ENCODE measurements around the gene CLEC1A.
"Not testable (repeated sequence)": the region's sequence is repeated elsewhere in the genome, so short reads cannot be mapped to it uniquely, and the experiment has no call there.

CLEC1A gene

DNA sequence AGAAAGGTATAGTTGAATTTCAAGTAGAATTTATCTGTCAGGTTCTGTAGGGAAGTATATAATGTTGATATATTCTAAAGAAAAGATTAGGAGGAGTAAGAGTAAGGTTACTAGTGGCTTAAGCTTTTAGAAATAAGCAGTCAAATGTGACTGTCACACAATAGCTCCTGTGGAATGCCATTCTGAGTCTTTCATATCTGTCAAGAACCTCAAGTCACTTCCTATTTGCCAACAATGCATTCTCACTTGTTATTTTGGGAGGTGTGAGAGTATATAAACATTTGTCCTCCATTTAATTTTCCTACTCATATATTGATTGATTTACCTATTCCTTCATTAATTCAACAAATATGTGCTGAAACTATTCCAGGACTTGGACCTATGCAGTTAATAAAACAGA is 56.6 kb downstream of the CLEC1A start:
- no peak for DNase-seq (ENCODE audit: low spot score)

- no peak for DNase-seq (ENCODE audit: low spot score)
Measured at GRCh38 chr12:10033783-10034545, 64.8 kb downstream of the CLEC1A start.

- no peak for DNase-seq (ENCODE audit: low spot score)
Measured at GRCh38 chr12:10031771-10032175, 67.0 kb downstream of the CLEC1A start.

DNA sequence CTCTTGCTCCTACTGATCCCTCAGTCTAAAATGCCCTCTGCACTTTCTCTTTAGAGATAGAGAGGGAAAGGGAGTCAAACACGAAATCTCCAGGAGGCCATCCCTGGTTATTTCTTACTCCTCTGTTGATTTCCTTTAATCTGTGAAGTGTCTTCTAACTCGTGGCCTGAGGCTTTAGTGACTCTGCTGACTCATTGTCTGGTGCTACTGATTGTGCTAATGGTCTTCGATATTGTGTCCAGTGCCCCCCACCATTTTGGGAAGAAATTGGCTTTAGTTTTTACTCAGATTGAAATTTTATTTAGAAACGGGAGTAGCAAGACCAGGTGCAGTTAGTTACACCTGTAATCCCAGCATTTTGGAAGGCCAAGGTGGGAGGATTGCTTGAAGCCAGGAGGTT is 67.5 kb downstream of the CLEC1A start:
- DNase-seq (ENCODE audit: low spot score): no peak

GRCh38 chr12:10030446-10030845 is 68.3 kb downstream of the CLEC1A start, which contains the start of gene CLEC9A:
TSS of gene CLEC9A (plus strand) at chr12:10030682. CDS start at chr12:10052688, 22,006 bp downstream.
- DNase-seq (ENCODE audit: low spot score): no peak

DNA sequence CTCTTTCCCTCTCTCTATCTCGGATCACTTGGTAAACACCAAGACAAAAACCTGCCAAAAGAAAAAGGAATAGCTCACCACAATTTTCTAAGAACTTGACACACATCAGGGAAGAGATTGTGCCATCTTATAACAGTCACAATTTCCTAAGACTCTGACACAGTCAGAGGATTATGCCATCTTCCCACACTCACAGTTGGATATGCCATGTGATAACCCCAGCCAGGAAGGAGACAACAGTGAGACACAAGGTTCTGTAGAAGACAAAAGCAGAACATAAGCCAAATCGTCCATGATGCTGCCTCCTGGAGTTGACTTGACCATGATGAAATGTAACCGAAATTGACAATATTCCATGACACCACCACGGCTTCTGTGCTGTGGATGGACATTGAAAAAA is 71.1 kb downstream of the CLEC1A start:
- no peak for DNase-seq (ENCODE audit: low spot score)

- DNase-seq (ENCODE audit: low spot score): no peak
Measured at GRCh38 chr12:10027311-10027710, 71.5 kb downstream of the CLEC1A start.

- not testable (repeated sequence) for DNase-seq (ENCODE audit: low spot score)
Measured at GRCh38 chr12:10026666-10027065, 72.1 kb downstream of the CLEC1A start.

DNA sequence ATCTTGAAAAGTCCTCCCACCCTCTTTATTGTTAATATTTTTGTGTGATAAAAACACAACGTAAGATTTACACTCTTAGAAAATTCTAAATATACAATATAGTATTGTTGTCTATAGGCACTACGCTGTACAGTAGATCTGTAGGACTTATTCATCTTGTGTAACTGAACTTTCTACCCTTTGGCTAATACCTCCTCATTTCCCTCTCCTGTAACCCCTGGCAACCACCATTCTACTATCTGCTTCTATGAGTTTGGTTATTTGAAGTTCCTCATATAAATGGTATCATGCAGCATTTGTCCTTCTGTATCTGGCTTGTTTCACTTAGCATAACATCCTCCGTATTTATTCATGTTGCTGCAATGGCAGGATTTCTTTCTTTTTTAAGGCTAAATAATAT is 73.5 kb downstream of the CLEC1A start:
- no peak for DNase-seq (ENCODE audit: low spot score)

GRCh38 chr12:10021342-10021741 is 77.4 kb downstream of the CLEC1A start:
- DNase-seq (ENCODE audit: low spot score): no peak

All from activated CD4-positive, alpha-beta T cell treated with anti-CD3 and anti-CD28 coated beads, Interleukin-2, Interleukin-4, amounts not matched to agents 100 ng/mL and 50 ng/mL, durations not matched to agents 16 hours and 8 hours (primary cell).